WERI-Rb-1 (cell line): Measurements from ENCODE around the gene SELENOM.
"Not testable (repeated sequence)": the region's sequence is repeated elsewhere in the genome, so short reads cannot be mapped to it uniquely, and the experiment has no call there.

ENCODE experiments used
- DNase-seq: peaks from one replicate; pipeline ENCODE4 v3.0.0-alpha.2; 2020
- H3K27ac ChIP-seq: fragments of 250-450 bp; sonication (Bioruptor Pico); 2 replicates; pipeline ENCODE4 v1.5.1; 2020; ENCODE audit warnings: mild to moderate bottlenecking, moderate library complexity
- H3K27me3 ChIP-seq: fragments of 250-450 bp; sonication (Bioruptor Pico); 2 replicates; pipeline ENCODE4 v1.5.1; 2021; ENCODE audit warnings: mild to moderate bottlenecking, low read depth, moderate library complexity; ENCODE audit not compliant: insufficient read depth, severe bottlenecking
- H3K36me3 ChIP-seq: fragments of 250-450 bp; sonication (Bioruptor Pico); 2 replicates; pipeline ENCODE4 v1.5.1; 2020; ENCODE audit warnings: mild to moderate bottlenecking, moderate library complexity
- H3K4me3 ChIP-seq: 2 replicates; pipeline ENCODE4 v1.5.1; 2011; ENCODE audit warnings: low read depth, mild to moderate bottlenecking, control low read depth, low read length
- H3K9me3 ChIP-seq: fragments of 250-450 bp; sonication (Bioruptor Pico); 2 replicates; pipeline ENCODE4 v1.5.1; 2021; ENCODE audit warnings: mild to moderate bottlenecking, moderate library complexity; ENCODE audit not compliant: severe bottlenecking
- CTCF ChIP-seq: IDR thresholded peaks from 2 replicates; pipeline ENCODE4 v1.5.1; 2011; ENCODE audit warnings: low read depth, mild to moderate bottlenecking, control low read depth, inconsistent platforms, low read length

SELENOM gene

GRCh38 chr22:31120642-31121041 lies 13.3 kb upstream of the SELENOM start:
- Histone ChIP-seq H3K36me3 (no peaks in the 10 kb centered on the region), H3K27ac (no peak overlapping the region), H3K4me3 (no peak overlapping the region), H3K27me3 (no peaks in the 10 kb centered on the region), H3K9me3 (no peaks in the 10 kb centered on the region)
- no peak for TF ChIP-seq CTCF
- DNase-seq: no peak

GRCh38 chr22:31120230-31120629 lies 12.9 kb upstream of the SELENOM start:
- Histone ChIP-seq H3K9me3 (no peaks in the 10 kb centered on the region), H3K4me3 (no peak overlapping the region), H3K36me3 (no peaks in the 10 kb centered on the region), H3K27me3 (no peaks in the 10 kb centered on the region), H3K27ac (no peak overlapping the region)
- DNase-seq: no peak
- TF ChIP-seq CTCF: no peak

- Histone ChIP-seq H3K27ac (peak overlapping the region; percentile 72), H3K36me3 (no peaks in the 10 kb centered on the region), H3K4me3 (no peak overlapping the region), H3K9me3 (no peaks in the 10 kb centered on the region), H3K27me3 (no peaks in the 10 kb centered on the region)
- TF ChIP-seq CTCF: no peak
- peak; percentile 52 for DNase-seq
These were observed 11.8 kb upstream of the SELENOM start for GRCh38 chr22:31119026-31119717.

- no peaks in the 10 kb centered on the region for H3K36me3 ChIP-seq
- H3K27me3 ChIP-seq: no peaks in the 10 kb centered on the region
- DNase-seq: no peak
- TF ChIP-seq CTCF: no peak
- H3K9me3 ChIP-seq: no peaks in the 10 kb centered on the region
- peak overlapping the region; percentile 72 for H3K27ac ChIP-seq
- no peak overlapping the region for H3K4me3 ChIP-seq
These were observed 10.9 kb upstream of the SELENOM start for GRCh38 chr22:31118046-31118820.

- not testable (repeated sequence) for H3K36me3 ChIP-seq, H3K27ac ChIP-seq, H3K9me3 ChIP-seq, DNase-seq, H3K4me3 ChIP-seq, H3K27me3 ChIP-seq
These were observed 5.3 kb upstream of the SELENOM start for GRCh38 chr22:31112547-31113091.

GRCh38 chr22:31107894-31108218 lies 488 bp upstream of the SELENOM start:
- no peak for DNase-seq
- Histone ChIP-seq H3K27ac (no peak overlapping the region), H3K36me3 (no peaks in the 10 kb centered on the region; the same call in 1 of the 2 replicates), H3K4me3 (peak overlapping the region; percentile 30), H3K27me3 (no peaks in the 10 kb centered on the region), H3K9me3 (no peaks in the 10 kb centered on the region)
- TF ChIP-seq CTCF: no peak
